Peyer's patch (tissue), 4 donors: ENCODE measurements around the gene MICAL1. TPM values are rescaled to one million over a fixed set of nuclear protein-coding genes. Genes with fewer than 3 reads are reported as not detected.

Source experiments
- DNase-seq, 3 donors: peaks; one replicate each; pipeline ENCODE4 v3.0.0-alpha.2; 2017 to 2019
- H3K27ac ChIP-seq, 4 donors: fragments of 200-600 bp; sonication (generic); one replicate each; pipeline ENCODE4 v1.5.1; 2016 to 2019
- H3K27me3 ChIP-seq, 2 donors: fragments of 200-600 bp; sonication (generic); one replicate each; pipeline ENCODE4 v1.5.1; 2019
- H3K36me3 ChIP-seq, 3 donors: fragments of 200-600 bp; sonication (generic); one replicate each; pipeline ENCODE4 v1.5.1; 2016 to 2019
- H3K4me1 ChIP-seq, 4 donors: fragments of 200-600 bp; sonication (generic); one replicate each; pipeline ENCODE4 v1.5.1; 2016 to 2019
- H3K4me3 ChIP-seq, 4 donors: fragments of 200-600 bp; sonication (generic); 1 replicate in 3 of 4; 2 replicates in 1 of 4; pipeline ENCODE4 v1.5.1; 2016 to 2019; ENCODE audit warnings: mild to moderate bottlenecking in 1 of 4
- H3K9me3 ChIP-seq, 4 donors: fragments of 200-600 bp; sonication (generic); one replicate each; pipeline ENCODE4 v1.5.1; 2016 to 2019; ENCODE audit warnings: mild to moderate bottlenecking in 1 of 4
- CTCF ChIP-seq, 6 experiments: fragments of 450-650 bp in 4 of 6; fragments of 200-600 bp in 2 of 6; sonication (generic) in 1 of 6; IDR thresholded peaks; one replicate each; pipeline ENCODE4 v1.5.1; 2017 to 2019; ENCODE audit warnings: antibody characterized with exemption in 6 of 6, mild to moderate bottlenecking in 3 of 6, moderate library complexity in 1 of 6
- POLR2A ChIP-seq, 2 donors: fragments of 450-650 bp; IDR thresholded peaks; one replicate each; pipeline ENCODE4 v1.5.1; 2017; ENCODE audit warnings: antibody characterized with exemption in 2 of 2, mild to moderate bottlenecking in 2 of 2, moderate library complexity in 2 of 2
- total RNA-seq, 4 donors: library from RNA; depleted of rRNA; stranded (reverse); fragments of >200 nt; gene quantifications; one replicate each; pipeline ENCODE4 v1.1.0, GENCODE V29; 2016

MICAL1 gene
- total RNA-seq, 4 donors from 2014 or later = 154 to 291 (median 223) TPM

- Histone ChIP-seq H3K27me3 (no peaks in the 10 kb centered on the region), H3K9me3 (no peaks in the 10 kb centered on the region), H3K4me3 (no peak overlapping the region), H3K4me1 (no peaks in the 10 kb centered on the region), H3K27ac (no peak overlapping the region), H3K36me3 (no peaks in the 10 kb centered on the region)
- no peak for TF ChIP-seq CTCF (IDR thresholded peaks at IDR 0.05)
- no peak for TF ChIP-seq POLR2A (IDR thresholded peaks at IDR 0.05)
- no peak for DNase-seq
Observed at GRCh38 chr6:109428889-109429477, 26.6 kb downstream of the MICAL1 start.

GRCh38 chr6:109424946-109425345 lies 30.6 kb downstream of the MICAL1 start:
- H3K4me1 ChIP-seq = no peaks in the 10 kb centered on the region
- no peaks in the 10 kb centered on the region for H3K27me3 ChIP-seq
- H3K27ac ChIP-seq = no peak overlapping the region
- H3K9me3 ChIP-seq = no peaks in the 10 kb centered on the region
- H3K36me3 ChIP-seq = no peaks in the 10 kb centered on the region
- TF ChIP-seq POLR2A (IDR thresholded peaks at IDR 0.05) = no peak
- no peak for TF ChIP-seq CTCF (IDR thresholded peaks at IDR 0.05)
- DNase-seq = no peak
- no peak overlapping the region for H3K4me3 ChIP-seq

- Histone ChIP-seq H3K36me3 (no peaks in the 10 kb centered on the region), H3K4me1 (no peaks in the 10 kb centered on the region), H3K27ac (no peak overlapping the region), H3K9me3 (no peaks in the 10 kb centered on the region), H3K27me3 (no peaks in the 10 kb centered on the region), H3K4me3 (no peak overlapping the region)
- DNase-seq = no peak
- TF ChIP-seq CTCF (IDR thresholded peaks at IDR 0.05) (no peak), POLR2A (IDR thresholded peaks at IDR 0.05) (no peak)
Observed at GRCh38 chr6:109421184-109421583, 34.4 kb downstream of the MICAL1 start.

GRCh38 chr6:109420751-109421150 lies 34.8 kb downstream of the MICAL1 start:
- Histone ChIP-seq H3K27ac (no peak overlapping the region), H3K36me3 (no peaks in the 10 kb centered on the region), H3K27me3 (no peaks in the 10 kb centered on the region), H3K9me3 (no peaks in the 10 kb centered on the region), H3K4me3 (no peak overlapping the region), H3K4me1 (no peaks in the 10 kb centered on the region)
- no peak for DNase-seq
- TF ChIP-seq CTCF (IDR thresholded peaks at IDR 0.05) (no peak), POLR2A (IDR thresholded peaks at IDR 0.05) (no peak)

- no peaks in the 10 kb centered on the region for H3K36me3 ChIP-seq
- no peak overlapping the region for H3K27ac ChIP-seq
- H3K4me1 ChIP-seq = no peaks in the 10 kb centered on the region
- TF ChIP-seq POLR2A (IDR thresholded peaks at IDR 0.05) = no peak
- TF ChIP-seq CTCF (IDR thresholded peaks at IDR 0.05) = no peak
- H3K27me3 ChIP-seq = no peaks in the 10 kb centered on the region
- no peak overlapping the region for H3K4me3 ChIP-seq
- DNase-seq = no peak
- no peaks in the 10 kb centered on the region for H3K9me3 ChIP-seq
Observed at GRCh38 chr6:109417646-109418045, 37.9 kb downstream of the MICAL1 start.

- Histone ChIP-seq H3K4me1 (no peaks in the 10 kb centered on the region), H3K36me3 (no peaks in the 10 kb centered on the region), H3K27me3 (no peaks in the 10 kb centered on the region), H3K27ac (no peak overlapping the region), H3K4me3 (no peak overlapping the region), H3K9me3 (no peaks in the 10 kb centered on the region)
- TF ChIP-seq POLR2A (IDR thresholded peaks at IDR 0.05) (no peak), CTCF (IDR thresholded peaks at IDR 0.05) (no peak)
- no peak for DNase-seq
Observed at GRCh38 chr6:109411034-109411433, 44.5 kb downstream of the MICAL1 start.
